ENCODE measurements around the gene EARS2. TPM values are rescaled to one million over a fixed set of nuclear protein-coding genes. Genes with fewer than 3 reads are reported as not detected.

The EARS2 gene
- total RNA-seq, 4 donors from 2014 or later, result 18.0 to 81.8 (median 39.5) TPM

DNA sequence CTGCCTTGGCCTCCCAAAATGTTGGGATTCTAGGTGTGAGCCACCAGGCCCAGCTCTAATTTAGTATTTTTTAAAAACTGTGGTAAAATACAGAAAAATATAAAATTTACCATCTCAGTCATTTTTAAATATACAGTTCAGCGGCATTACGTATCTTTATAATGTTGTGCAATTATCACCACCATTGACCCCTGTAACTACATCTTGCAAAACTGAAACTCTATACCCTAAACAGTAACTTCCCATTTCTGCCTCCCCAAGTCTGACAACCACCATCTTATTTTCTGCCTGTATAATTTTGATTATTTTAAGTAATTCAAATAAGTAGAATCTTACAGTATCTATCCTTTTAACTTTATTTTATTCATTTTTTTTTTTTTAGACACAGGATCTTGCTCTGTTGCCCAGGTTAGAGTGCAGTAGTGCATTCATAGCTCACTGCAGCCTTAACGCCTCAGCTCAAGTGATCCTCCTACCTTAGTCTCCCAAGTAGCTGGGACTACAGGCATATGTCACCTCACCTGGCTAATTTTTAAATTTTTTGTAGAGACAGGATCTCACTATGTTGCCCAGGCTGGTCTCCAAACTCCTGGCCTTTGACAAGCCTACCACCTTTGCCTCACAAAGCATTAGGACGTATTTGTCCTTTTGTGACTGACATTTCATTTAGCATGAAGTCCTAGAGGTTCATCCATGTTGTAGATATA lies 36.0 kb downstream of the EARS2 start:
- intact Hi-C loops (cut with DNase I; ENCODE audit: low total_unique reads), result no loop called here

GRCh38 chr16:23520500-23520899 lies 36.6 kb downstream of the EARS2 start:
- no peaks in the 10 kb centered on the region for H3K4me1 ChIP-seq
- no peaks in the 10 kb centered on the region for H3K9me3 ChIP-seq
- intact Hi-C loops (cut with DNase I; ENCODE audit: low total_unique reads), result no loop called here
- no peaks in the 10 kb centered on the region for H3K36me3 ChIP-seq
- no peaks in the 10 kb centered on the region for H3K27me3 ChIP-seq
- H3K27ac ChIP-seq, result no peak overlapping the region
- H3K4me3 ChIP-seq, result no peak overlapping the region
- TF ChIP-seq, protein P1, sequence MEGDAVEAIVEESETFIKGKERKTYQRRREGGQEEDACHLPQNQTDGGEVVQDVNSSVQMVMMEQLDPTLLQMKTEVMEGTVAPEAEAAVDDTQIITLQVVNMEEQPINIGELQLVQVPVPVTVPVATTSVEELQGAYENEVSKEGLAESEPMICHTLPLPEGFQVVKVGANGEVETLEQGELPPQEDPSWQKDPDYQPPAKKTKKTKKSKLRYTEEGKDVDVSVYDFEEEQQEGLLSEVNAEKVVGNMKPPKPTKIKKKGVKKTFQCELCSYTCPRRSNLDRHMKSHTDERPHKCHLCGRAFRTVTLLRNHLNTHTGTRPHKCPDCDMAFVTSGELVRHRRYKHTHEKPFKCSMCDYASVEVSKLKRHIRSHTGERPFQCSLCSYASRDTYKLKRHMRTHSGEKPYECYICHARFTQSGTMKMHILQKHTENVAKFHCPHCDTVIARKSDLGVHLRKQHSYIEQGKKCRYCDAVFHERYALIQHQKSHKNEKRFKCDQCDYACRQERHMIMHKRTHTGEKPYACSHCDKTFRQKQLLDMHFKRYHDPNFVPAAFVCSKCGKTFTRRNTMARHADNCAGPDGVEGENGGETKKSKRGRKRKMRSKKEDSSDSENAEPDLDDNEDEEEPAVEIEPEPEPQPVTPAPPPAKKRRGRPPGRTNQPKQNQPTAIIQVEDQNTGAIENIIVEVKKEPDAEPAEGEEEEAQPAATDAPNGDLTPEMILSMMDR (IDR thresholded peaks at IDR 0.05), result no peak
- TF ChIP-seq POLR2A (IDR thresholded peaks at IDR 0.05), result no peak
- no peak for DNase-seq

More for the DNA sequence above, 36.0 kb downstream of the EARS2 start:
- Histone ChIP-seq H3K4me1 (no peaks in the 10 kb centered on the region), H3K27me3 (no peaks in the 10 kb centered on the region), H3K36me3 (no peaks in the 10 kb centered on the region), H3K9me3 (no peaks in the 10 kb centered on the region), H3K27ac (no peak overlapping the region), H3K4me3 (no peak overlapping the region)
- TF ChIP-seq, protein P1 (IDR thresholded peaks at IDR 0.05), result no peak
- TF ChIP-seq POLR2A (IDR thresholded peaks at IDR 0.05), result no peak
- no peak for DNase-seq

DNA sequence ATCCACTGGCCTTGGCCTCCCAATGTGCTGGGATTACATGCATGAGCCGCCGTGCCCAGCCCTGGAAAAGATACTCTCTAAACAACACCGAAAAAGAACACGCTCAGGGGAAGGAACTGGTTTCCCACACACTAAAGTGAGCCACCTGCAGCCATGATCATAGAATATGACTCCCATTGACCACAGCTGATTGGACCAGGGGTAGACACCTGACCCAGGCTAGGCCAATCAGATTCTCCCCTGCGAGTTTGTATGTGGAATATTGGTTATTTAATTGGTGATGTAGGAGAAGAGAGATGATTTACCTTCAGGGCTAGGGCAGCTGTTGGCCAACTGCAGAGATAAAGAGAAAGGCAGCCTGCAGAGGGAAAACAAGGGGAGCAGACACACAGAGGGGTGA lies 37.9 kb downstream of the EARS2 start:
- no peak for DNase-seq
- Histone ChIP-seq H3K27ac (no peak overlapping the region), H3K27me3 (no peaks in the 10 kb centered on the region), H3K4me1 (no peaks in the 10 kb centered on the region), H3K9me3 (no peaks in the 10 kb centered on the region), H3K4me3 (no peak overlapping the region), H3K36me3 (no peaks in the 10 kb centered on the region)
- intact Hi-C loops (cut with DNase I; ENCODE audit: low total_unique reads), result no loop called here
- no peak for TF ChIP-seq POLR2A (IDR thresholded peaks at IDR 0.05)
- TF ChIP-seq, protein P1 (IDR thresholded peaks at IDR 0.05), result no peak

DNA sequence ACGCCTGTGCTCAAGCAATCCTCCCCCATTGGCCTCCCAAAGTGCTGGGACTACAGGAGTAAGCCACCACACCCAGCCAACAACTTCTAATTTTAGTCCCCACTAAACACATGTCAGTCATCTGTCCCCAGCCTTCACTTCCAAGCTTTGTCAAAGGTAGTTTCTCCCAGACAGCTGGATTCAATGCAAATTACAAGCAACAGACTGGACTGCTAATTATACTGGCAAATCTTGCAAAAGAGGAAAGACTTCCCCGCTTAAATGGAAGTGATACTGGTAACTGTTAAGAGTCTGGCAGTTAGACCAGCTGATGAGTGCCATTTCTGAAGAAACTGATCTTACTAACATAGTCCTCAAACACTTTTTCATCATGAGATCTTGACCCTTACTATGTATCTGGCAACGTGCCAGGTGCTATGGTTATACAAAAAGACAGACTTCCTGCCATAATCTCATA lies 38.7 kb downstream of the EARS2 start:
- Histone ChIP-seq H3K4me1 (no peaks in the 10 kb centered on the region), H3K36me3 (no peaks in the 10 kb centered on the region), H3K4me3 (no peak overlapping the region), H3K27ac (no peak overlapping the region), H3K9me3 (no peaks in the 10 kb centered on the region), H3K27me3 (no peaks in the 10 kb centered on the region)
- intact Hi-C loops (cut with DNase I; ENCODE audit: low total_unique reads), result no loop called here
- TF ChIP-seq, protein P1 (IDR thresholded peaks at IDR 0.05), result no peak
- TF ChIP-seq POLR2A (IDR thresholded peaks at IDR 0.05), result no peak
- no peak for DNase-seq

GRCh38 chr16:23516366-23517137 lies 40.6 kb downstream of the EARS2 start:
- Histone ChIP-seq H3K9me3 (no peaks in the 10 kb centered on the region), H3K27ac (no peak overlapping the region), H3K36me3 (no peaks in the 10 kb centered on the region), H3K4me1 (no peaks in the 10 kb centered on the region), H3K4me3 (no peak overlapping the region), H3K27me3 (no peaks in the 10 kb centered on the region)
- no peak for TF ChIP-seq POLR2A (IDR thresholded peaks at IDR 0.05)
- TF ChIP-seq, protein P1 (IDR thresholded peaks at IDR 0.05), result no peak
- DNase-seq, result no peak
- intact Hi-C loops (cut with DNase I; ENCODE audit: low total_unique reads), result no loop called here
